ENCODE measurements around the gene HUWE1. TPM values are rescaled to one million over a fixed set of nuclear protein-coding genes. Genes with fewer than 3 reads are reported as not detected.
A peak's percentile ranks its signal among the peaks of the same experiment; 100 is the strongest.

Gene HUWE1
- total and polyA plus RNA-seq, 9 of the 15 experiments (the other 6 are each of a cell fraction or from before 2014, with no cell fraction given): 23.9 to 204 (median 65.1) TPM

GRCh38 chrX:53683556-53684414 is 2.7 kb downstream of the HUWE1 start (continued):
- no peak for TF ChIP-seq ZNF280A (IDR thresholded peaks at IDR 0.05; ENCODE audit: low read depth, partially characterized antibody)
- TF ChIP-seq SP1 (CRISPR knock-in tag; IDR thresholded peaks at IDR 0.05): peak; percentile 77; the same call in 1 of the 2 replicates
- TF ChIP-seq ZNF79 (CRISPR knock-in tag; IDR thresholded peaks at IDR 0.05; ENCODE audit: low read depth): no peak
- TF ChIP-seq HCFC1 (IDR thresholded peaks at IDR 0.05; ENCODE audit: low read depth, low read length): no peak
- TF ChIP-seq POLR2G (IDR thresholded peaks at IDR 0.05; ENCODE audit: low read depth, low read length): peak; percentile 94
- peak; percentile 19; the same call in 1 of the 2 replicates for TF ChIP-seq AFF4 (CRISPR knock-in tag; IDR thresholded peaks at IDR 0.05)
- TF ChIP-seq EWSR1 (IDR thresholded peaks at IDR 0.05; ENCODE audit: borderline replicate concordance, low read depth, partially characterized antibody): no peak
- no peak for TF ChIP-seq WHSC1 (IDR thresholded peaks at IDR 0.05; ENCODE audit: low read length)
- no peak for TF ChIP-seq CREBBP (IDR thresholded peaks at IDR 0.05; ENCODE audit: low read depth, low read length)
- TF ChIP-seq ZNF253 (CRISPR knock-in tag; conservative IDR thresholded peaks at IDR 0.05): no peak
- TF ChIP-seq ZBTB17 (CRISPR knock-in tag; IDR thresholded peaks at IDR 0.05): no peak
- TF ChIP-seq ZNF583 (CRISPR knock-in tag; IDR thresholded peaks at IDR 0.05): no peak
- peak; percentile 86 for TF ChIP-seq BHLHE40 (IDR thresholded peaks at IDR 0.05; ENCODE audit: low read length)
- TF ChIP-seq PATZ1 (CRISPR knock-in tag; IDR thresholded peaks at IDR 0.05; ENCODE audit: borderline replicate concordance): no peak
- no peak for TF ChIP-seq POLR3G (IDR thresholded peaks at IDR 0.05; ENCODE audit: extremely low read depth, insufficient read length, insufficient replicate concordance)
- no peak for TF ChIP-seq ZNF277 (CRISPR knock-in tag; IDR thresholded peaks at IDR 0.05; ENCODE audit: borderline replicate concordance)

Data from K562 (cell line).